ENCODE measurements around the gene DERL3. TPM values are rescaled to one million over a fixed set of nuclear protein-coding genes. Genes with fewer than 3 reads are reported as not detected.

DERL3 gene
- total and polyA plus RNA-seq, 10 donors: 10.2 to 62.8 (median 22.4) TPM

GRCh38 chr22:23818541-23818940 lies 20.3 kb downstream of the DERL3 start:
- Histone ChIP-seq H3K9me3 (no peaks in the 10 kb centered on the region), H3K4me3 (no peak overlapping the region), H3K27me3 (replicated peaks in 1 of 7) (no peaks in the 10 kb centered on the region), H3K27ac (peak overlapping the region in 2 of 8 donors; percentile 3 to 50), H3K36me3 (peaks cover 4 to 99% (median 72%) of the 10 kb centered on the region in 6 donors), H3K4me1 (peaks cover 5 to 45% (median 27%) of the 10 kb centered on the region in 6 donors)
- 51 to 68% (median 62%) methylated on average over 2 of the region's 2 CpGs for WGBS, 5 donors
- DNase-seq: peak; percentile 33
- TF ChIP-seq POLR2A (IDR thresholded peaks at IDR 0.05) (no peak), CTCF (IDR thresholded peaks at IDR 0.05 in 8 of 11, conservative IDR thresholded peaks at IDR 0.05 in 3 of 11) (no peak), POLR2AphosphoS5 (IDR thresholded peaks at IDR 0.05) (no peak)
- intact Hi-C loops (cut with DNase I; ENCODE audit: low total_unique reads): no loop called here

- Histone ChIP-seq H3K27me3 (replicated peaks in 1 of 7) (no peaks in the 10 kb centered on the region), H3K27ac (no peak overlapping the region), H3K4me1 (peaks cover 5 to 45% (median 27%) of the 10 kb centered on the region in 6 donors), H3K4me3 (no peak overlapping the region), H3K36me3 (peaks cover 4 to 100% (median 68%) of the 10 kb centered on the region in 6 donors), H3K9me3 (no peaks in the 10 kb centered on the region)
- intact Hi-C loops (cut with DNase I; ENCODE audit: low total_unique reads): no loop called here
- peak; percentile 37 for DNase-seq
- TF ChIP-seq CTCF (IDR thresholded peaks at IDR 0.05 in 8 of 11, conservative IDR thresholded peaks at IDR 0.05 in 3 of 11) (no peak), POLR2AphosphoS5 (IDR thresholded peaks at IDR 0.05) (no peak), POLR2A (IDR thresholded peaks at IDR 0.05) (no peak)
- 90 to 98% (median 95%) methylated on average over 6 of the region's 6 CpGs for WGBS, 5 donors
These were observed 21.7 kb downstream of the DERL3 start for GRCh38 chr22:23817146-23817545.

GRCh38 chr22:23816156-23816976 lies 22.4 kb downstream of the DERL3 start:
- intact Hi-C loops (cut with DNase I; ENCODE audit: low total_unique reads): no loop called here
- 89 to 94% (median 90%) methylated on average over 16 to 18 of the region's 18 CpGs for WGBS, 5 donors
- H3K36me3 ChIP-seq: peaks cover 4 to 100% (median 67%) of the 10 kb centered on the region in 6 donors

More at GRCh38 chr22:23816156-23816976, 22.4 kb downstream of the DERL3 start:
- H3K27ac ChIP-seq: no peak overlapping the region
- peaks cover 5 to 44% (median 27%) of the 10 kb centered on the region in 6 donors for H3K4me1 ChIP-seq
- DNase-seq: peak; percentile 44
- no peak for TF ChIP-seq POLR2A (IDR thresholded peaks at IDR 0.05)
- TF ChIP-seq CTCF (IDR thresholded peaks at IDR 0.05 in 8 of 11, conservative IDR thresholded peaks at IDR 0.05 in 3 of 11): no peak
- TF ChIP-seq POLR2AphosphoS5 (IDR thresholded peaks at IDR 0.05): no peak
- H3K27me3 ChIP-seq (replicated peaks in 1 of 7): no peaks in the 10 kb centered on the region
- no peaks in the 10 kb centered on the region for H3K9me3 ChIP-seq
- no peak overlapping the region for H3K4me3 ChIP-seq
